Vagina (tissue), 2 donors: ENCODE results near the gene GPAT2.
"Not testable (repeated sequence)": the region's sequence is repeated elsewhere in the genome, so short reads cannot be mapped to it uniquely, and the experiment has no call there.

ENCODE experiments used
- CTCF ChIP-seq, 3 experiments: fragments of 450-650 bp in 2 of 3; fragments of 200-600 bp in 1 of 3; sonication (generic) in 1 of 3; IDR thresholded peaks; one replicate each; pipeline ENCODE4 v1.5.1; 2017 to 2019; ENCODE audit warnings: antibody characterized with exemption in 3 of 3, mild to moderate bottlenecking in 2 of 3, moderate library complexity in 2 of 3
- POLR2A ChIP-seq, 2 donors: fragments of 450-650 bp; IDR thresholded peaks; one replicate each; pipeline ENCODE4 v1.6.1; 2017; ENCODE audit warnings: antibody characterized with exemption in 2 of 2, mild to moderate bottlenecking in 2 of 2, moderate library complexity in 2 of 2
- POLR2AphosphoS5 ChIP-seq, 2 donors: sonication (generic); formaldehyde crosslinking; IDR thresholded peaks; one replicate each; pipeline ENCODE4 v1.9.0; 2017; ENCODE audit warnings: antibody characterized with exemption in 2 of 2, mild to moderate bottlenecking in 2 of 2, low read depth in 1 of 2; ENCODE audit not compliant: insufficient read depth in 1 of 2

- not testable (repeated sequence) for TF ChIP-seq CTCF (IDR thresholded peaks at IDR 0.05); POLR2AphosphoS5 (IDR thresholded peaks at IDR 0.05; ENCODE audit: insufficient read depth in 1 of 2, low read depth in 1 of 2); POLR2A (IDR thresholded peaks at IDR 0.05)
Measured at GRCh38 chr2:95990884-95991283, 43.8 kb downstream of the GPAT2 start.
